NCI-H146 treated with DMSO at 0.1 percent for 48 hours (cell line): Measurements from ENCODE around the gene SLC17A8.
"Not testable (repeated sequence)": the region's sequence is repeated elsewhere in the genome, so short reads cannot be mapped to it uniquely, and the experiment has no call there.

Experiments used
- DNase-seq: peaks from one replicate; lab custom pipeline; 2025; ENCODE audit not compliant: unreplicated experiment; lab: John Stamatoyannopoulos, UW

SLC17A8 gene

GRCh38 chr12:100422646-100423045 lies 65.8 kb downstream of the SLC17A8 start:
- no peak for DNase-seq

- DNase-seq: no peak
Measured at GRCh38 chr12:100426145-100426544, 69.3 kb downstream of the SLC17A8 start.

GRCh38 chr12:100427078-100427477 lies 70.2 kb downstream of the SLC17A8 start:
- no peak for DNase-seq

- not testable (repeated sequence) for DNase-seq
Measured at GRCh38 chr12:100430251-100430650, 73.4 kb downstream of the SLC17A8 start.

DNA sequence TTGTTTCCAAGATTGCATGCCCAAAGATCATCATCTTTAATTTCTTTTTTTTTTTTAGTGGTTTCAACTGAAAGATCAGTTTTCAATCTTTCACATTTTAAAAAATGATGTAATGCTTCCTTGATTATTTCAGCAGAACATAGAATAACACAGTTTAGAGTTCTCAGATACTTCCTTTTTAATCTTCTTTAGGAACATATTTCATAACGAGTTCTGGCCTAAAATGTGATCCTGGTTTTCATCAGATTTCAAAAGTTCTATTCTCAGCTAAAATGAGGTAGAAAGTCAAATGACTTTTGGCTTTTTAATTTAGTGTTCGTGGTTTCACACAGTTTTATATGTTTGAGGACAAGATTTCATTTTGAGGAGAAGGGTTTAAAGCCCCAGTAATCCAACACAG lies 76.8 kb downstream of the SLC17A8 start:
- DNase-seq: no peak

DNA sequence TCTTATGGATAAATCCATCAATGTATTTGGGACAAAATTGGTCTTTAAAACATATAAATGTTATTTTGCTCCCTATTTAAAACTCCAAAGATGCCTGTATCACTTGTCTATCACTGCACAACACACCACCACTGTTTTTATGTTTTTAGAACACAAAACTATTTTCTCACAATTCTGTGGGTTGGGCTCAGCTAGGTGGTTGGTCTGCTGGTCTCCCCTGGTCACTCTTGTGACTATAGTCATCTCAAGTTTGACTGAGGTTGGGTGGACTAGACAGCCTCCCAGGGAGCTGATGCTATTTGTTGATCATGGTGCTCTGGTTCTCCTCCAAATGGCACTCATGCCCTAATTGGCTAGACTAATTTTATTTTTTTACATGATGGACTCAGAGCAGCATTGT lies 77.3 kb downstream of the SLC17A8 start:
- no peak for DNase-seq

- no peak for DNase-seq
Measured at GRCh38 chr12:100435957-100436356, 79.1 kb downstream of the SLC17A8 start.

DNA sequence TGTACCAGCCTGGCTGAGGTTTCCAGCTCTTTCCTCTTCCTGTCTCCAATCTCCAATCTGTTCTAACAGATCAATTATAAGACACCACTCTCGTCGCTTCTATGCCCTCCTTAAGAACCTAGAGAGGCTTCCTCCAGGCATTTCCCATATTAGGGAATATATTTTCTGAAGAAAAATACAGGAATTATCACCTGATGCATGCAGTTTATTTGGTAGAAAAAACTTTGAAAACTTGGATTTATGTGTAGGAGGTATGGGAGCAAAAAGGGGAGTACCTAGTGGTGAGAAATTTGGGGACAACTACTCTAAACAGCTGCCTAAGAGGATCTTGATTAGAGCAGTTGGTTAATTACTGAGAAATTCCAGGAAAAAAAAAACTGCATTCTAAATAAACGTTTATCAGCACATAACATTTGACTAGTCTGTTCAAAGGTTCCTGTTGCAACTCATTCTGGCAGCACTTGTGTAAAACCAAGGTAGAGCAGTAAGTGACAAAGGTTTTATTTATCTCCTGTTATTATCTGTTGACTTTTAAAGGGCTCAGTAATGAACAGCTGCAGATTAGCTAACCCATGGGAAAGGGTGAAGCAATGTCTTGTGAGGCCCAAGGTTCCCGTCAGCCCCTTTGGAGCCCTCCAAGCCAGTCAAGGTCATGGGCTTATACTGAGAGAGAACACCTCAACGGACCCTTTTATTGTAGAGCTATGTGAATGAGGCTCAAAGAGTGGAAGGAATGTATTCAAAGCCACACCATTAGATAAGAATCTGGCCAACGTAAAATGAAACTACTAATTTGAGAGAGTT lies 80.4 kb downstream of the SLC17A8 start:
- no peak for DNase-seq

GRCh38 chr12:100439797-100440196 lies 82.9 kb downstream of the SLC17A8 start:
- DNase-seq: no peak

DNA sequence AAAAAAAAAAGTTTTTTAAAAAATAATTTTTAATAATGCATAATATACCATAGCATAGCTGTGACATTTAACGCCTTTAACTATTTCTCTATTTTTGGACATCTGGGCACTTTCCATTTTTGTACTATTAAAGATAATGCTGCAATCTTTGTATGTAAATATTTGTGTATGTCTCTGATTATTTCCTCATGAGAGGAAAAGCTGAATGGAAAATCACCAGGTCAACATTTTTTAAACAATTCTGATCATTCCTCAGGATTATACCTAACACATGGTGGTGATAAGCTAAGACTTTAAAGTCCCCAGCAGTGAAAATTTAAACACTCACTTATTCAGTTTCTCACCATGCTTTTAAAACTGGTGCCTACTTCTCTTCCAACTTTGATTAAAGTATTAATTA lies 85.5 kb downstream of the SLC17A8 start:
- DNase-seq: no peak

DNA sequence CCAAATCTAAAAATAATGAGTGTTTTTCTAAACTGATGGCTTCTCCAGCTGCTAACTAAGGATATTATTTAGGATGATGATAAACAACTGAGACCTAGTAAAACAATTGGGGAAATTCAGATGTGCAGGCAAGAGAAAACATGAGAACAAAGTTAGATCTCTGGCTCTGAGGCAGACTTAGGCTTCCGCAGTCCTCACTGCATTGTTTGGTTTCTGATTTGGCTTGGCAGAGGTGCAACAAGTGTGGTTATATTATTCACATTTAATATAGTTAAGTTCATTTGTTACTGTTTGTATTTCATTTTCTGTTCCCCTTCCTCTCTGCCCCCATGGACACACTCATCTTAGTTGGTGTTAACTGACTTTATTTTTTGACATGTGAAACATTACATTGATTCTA lies 86.6 kb downstream of the SLC17A8 start:
- DNase-seq: no peak

GRCh38 chr12:100445081-100445481 lies 88.2 kb downstream of the SLC17A8 start:
- DNase-seq: no peak

- no peak for DNase-seq
Measured at GRCh38 chr12:100447381-100447780, 90.5 kb downstream of the SLC17A8 start.

GRCh38 chr12:100448656-100449055 lies 91.8 kb downstream of the SLC17A8 start:
- DNase-seq: no peak

- no peak for DNase-seq
Measured at GRCh38 chr12:100450735-100451134, 93.9 kb downstream of the SLC17A8 start.

DNA sequence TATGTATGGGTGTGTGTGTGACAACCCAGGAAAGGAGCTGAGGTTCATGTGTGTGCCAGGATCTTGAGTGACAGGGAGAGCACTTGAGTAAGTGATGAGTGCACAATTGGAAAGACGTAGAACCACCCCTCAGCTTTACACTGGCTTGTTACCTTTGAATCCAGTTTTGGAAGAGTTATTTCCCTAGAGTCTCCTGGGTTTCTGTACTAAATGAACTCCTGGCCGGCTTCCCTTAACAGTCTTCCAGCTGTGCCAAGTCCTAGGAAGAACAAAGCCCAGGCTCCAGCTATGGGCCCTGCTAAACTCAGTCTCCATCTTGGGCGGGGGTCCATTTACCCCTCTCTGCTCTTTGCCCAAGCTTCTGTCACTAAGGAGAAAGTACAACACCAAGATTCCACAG lies 97.1 kb downstream of the SLC17A8 start:
- DNase-seq: no peak

DNA sequence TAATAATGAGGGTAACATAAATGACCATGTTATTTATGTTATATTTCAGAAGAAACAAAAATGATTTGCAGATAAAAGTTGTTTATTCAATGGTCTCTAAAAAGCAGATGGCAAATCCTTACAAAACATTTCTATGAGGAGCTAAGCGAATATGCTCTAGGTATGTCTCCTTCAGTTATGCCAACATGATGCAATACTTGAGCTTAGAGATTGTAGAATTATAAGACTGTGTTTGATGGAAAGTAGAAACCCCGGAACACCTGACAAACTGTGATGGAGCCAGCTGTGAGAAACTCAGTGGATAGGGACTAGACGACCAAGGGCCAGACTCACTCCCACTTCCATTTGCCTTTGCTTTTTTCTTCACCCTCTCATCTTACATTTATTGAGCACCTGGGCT lies 99.0 kb downstream of the SLC17A8 start:
- DNase-seq: no peak

GRCh38 chr12:100458191-100458590 lies 101.3 kb downstream of the SLC17A8 start:
- DNase-seq: no peak

GRCh38 chr12:100460702-100461101 lies 103.8 kb downstream of the SLC17A8 start:
- no peak for DNase-seq

DNA sequence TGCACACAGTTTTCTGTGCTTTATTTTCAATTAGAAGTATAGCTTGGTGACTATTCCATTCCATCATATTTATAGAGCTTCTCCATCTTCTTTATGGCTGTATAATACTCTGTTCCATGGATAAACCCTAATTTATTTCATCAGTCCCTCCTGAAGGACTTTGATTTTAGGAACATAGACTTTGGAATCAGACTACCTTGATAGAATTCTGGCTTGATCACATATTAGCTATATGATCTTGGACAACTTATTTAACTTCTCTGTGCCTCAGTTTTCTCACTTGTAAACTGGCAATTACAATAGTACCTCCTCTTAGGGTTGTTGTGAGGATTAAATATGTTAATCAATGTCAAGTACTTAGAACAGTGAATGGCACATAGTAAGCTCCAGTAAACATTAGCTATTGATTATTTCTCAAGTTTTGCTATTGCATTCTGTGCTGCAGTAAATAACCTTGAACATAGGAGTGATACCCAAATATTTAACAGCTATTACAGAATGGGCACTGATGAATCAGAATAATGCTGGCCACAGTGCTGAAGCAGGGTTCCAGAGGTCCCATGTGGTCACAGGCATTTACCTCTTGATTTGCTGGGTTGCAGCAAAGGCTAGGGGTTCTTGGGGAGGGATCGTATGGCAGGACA lies 104.6 kb downstream of the SLC17A8 start:
- DNase-seq: no peak

GRCh38 chr12:100463661-100464060 lies 106.8 kb downstream of the SLC17A8 start:
- DNase-seq: no peak

GRCh38 chr12:100464529-100464928 lies 107.7 kb downstream of the SLC17A8 start:
- DNase-seq: no peak

DNA sequence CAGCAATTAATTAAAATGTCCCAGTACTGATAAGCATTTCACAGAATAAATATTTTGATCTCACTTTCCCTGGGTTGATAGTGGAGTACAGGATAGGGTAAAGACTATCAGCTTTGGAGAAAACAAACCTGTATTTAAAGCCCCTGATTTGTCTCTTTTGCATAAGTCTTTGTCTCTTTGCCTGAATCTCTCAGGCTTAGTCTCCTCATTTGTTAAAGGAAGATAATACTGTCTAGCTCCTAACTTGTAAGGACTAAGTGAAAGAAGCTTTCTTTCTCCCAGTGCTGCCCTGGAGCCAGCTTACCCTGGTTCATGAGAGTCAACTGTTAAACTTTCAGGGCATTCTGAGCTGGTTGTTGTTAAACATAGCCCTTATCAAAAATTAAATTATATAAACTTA lies 111.3 kb downstream of the SLC17A8 start:
- no peak for DNase-seq
